WTC11 (cell line): Measurements from ENCODE around the gene MYOD1. TPM values are rescaled to one million over a fixed set of nuclear protein-coding genes. Genes with fewer than 3 reads are reported as not detected.

Experiments
- ATAC-seq: fragments of 200-7000 bp; cut with Tn5 transposase; 2 replicates; pipeline ENCODE4 v1.10.0; 2021; ENCODE audit warnings: mild to moderate bottlenecking, moderate library complexity
- CTCF ChIA-PET: fragments of 300-600 bp; sonication (Branson Sonifier 250); formaldehyde crosslinking; loops from one replicate; lab custom pipeline; 2021; ENCODE audit warnings: antibody characterized with exemption; lab: Charles Lee
- POLR2A ChIA-PET: fragments of 350-600 bp; sonication (Branson Sonifier 250); formaldehyde crosslinking; loops from one replicate; lab custom pipeline; 2021; ENCODE audit warnings: antibody characterized with exemption; lab: Charles Lee
- DNase-seq: peaks from one replicate; pipeline ENCODE4 v3.0.0; 2021; ENCODE audit warnings: low spot score
- H3K27ac Mint-ChIP-seq: 2 replicates; pipeline ENCODE4 v1.8.0; 2021; ENCODE audit warnings: mixed read lengths
- H3K27me3 Mint-ChIP-seq: 2 replicates; pipeline ENCODE4 v1.8.0; 2021; ENCODE audit warnings: low read depth, mild to moderate bottlenecking, moderate library complexity, mixed read lengths
- H3K36me3 Mint-ChIP-seq: 2 replicates; pipeline ENCODE4 v1.8.0; 2021; ENCODE audit warnings: mixed read lengths
- H3K4me1 Mint-ChIP-seq: 2 replicates; pipeline ENCODE4 v1.8.0; 2022; ENCODE audit warnings: mixed read lengths
- H3K4me3 Mint-ChIP-seq: 2 replicates; pipeline ENCODE4 v1.8.0; 2021; ENCODE audit warnings: mild to moderate bottlenecking, moderate library complexity, mixed read lengths
- H3K9me3 Mint-ChIP-seq: 2 replicates; pipeline ENCODE4 v1.8.0; 2021; ENCODE audit warnings: mixed read lengths
- ARID4B ChIP-seq: sonication (generic); formaldehyde crosslinking; IDR thresholded peaks from 2 replicates; pipeline ENCODE4 v1.8.0; 2023; ENCODE audit warnings: missing genetic modification reagents, mild to moderate bottlenecking, borderline replicate concordance
- E2F5 ChIP-seq: sonication (generic); formaldehyde crosslinking; IDR thresholded peaks from 2 replicates; pipeline ENCODE4 v1.8.1; 2022; ENCODE audit warnings: mild to moderate bottlenecking, moderate library complexity, missing genetic modification reagents
- ELF4 ChIP-seq: sonication (generic); formaldehyde crosslinking; IDR thresholded peaks from 2 replicates; pipeline ENCODE4 v1.8.1; 2022; ENCODE audit warnings: low read depth, mild to moderate bottlenecking, moderate library complexity, missing genetic modification reagents
- ESRRA ChIP-seq: sonication (generic); formaldehyde crosslinking; IDR thresholded peaks from 2 replicates; pipeline ENCODE4 v1.8.1; 2022; ENCODE audit warnings: mild to moderate bottlenecking, missing genetic modification reagents, borderline replicate concordance
- FOXJ3 ChIP-seq: sonication (generic); formaldehyde crosslinking; IDR thresholded peaks from 2 replicates; pipeline ENCODE4 v1.9.0; 2021; ENCODE audit warnings: missing genetic modification reagents, mild to moderate bottlenecking, borderline replicate concordance
- FOXP4 ChIP-seq: sonication (generic); formaldehyde crosslinking; IDR thresholded peaks from 2 replicates; pipeline ENCODE4 v1.8.0; 2022; ENCODE audit warnings: mild to moderate bottlenecking, missing genetic modification reagents
- GRHL2 ChIP-seq: fragments of 250-450 bp; sonication (Bioruptor Pico); IDR thresholded peaks from 2 replicates; pipeline ENCODE4 v1.8.0; 2022; ENCODE audit warnings: mild to moderate bottlenecking, moderate library complexity; ENCODE audit not compliant: insufficient replicate concordance, severe bottlenecking
- HMGXB4 ChIP-seq: sonication (generic); formaldehyde crosslinking; IDR thresholded peaks from 2 replicates; pipeline ENCODE4 v1.8.1; 2023; ENCODE audit warnings: mild to moderate bottlenecking, moderate library complexity, missing genetic modification reagents
- SP1 ChIP-seq: sonication (generic); formaldehyde crosslinking; conservative IDR thresholded peaks from 2 replicates; pipeline ENCODE4 v1.8.1; 2022; ENCODE audit warnings: missing genetic modification reagents
- USF1 ChIP-seq: sonication (generic); formaldehyde crosslinking; IDR thresholded peaks from 2 replicates; pipeline ENCODE4 v1.8.0; 2022; ENCODE audit warnings: mild to moderate bottlenecking, missing genetic modification reagents
- ZNF263 ChIP-seq: sonication (generic); formaldehyde crosslinking; IDR thresholded peaks from 2 replicates; pipeline ENCODE4 v1.8.1; 2022; ENCODE audit warnings: low read depth, mild to moderate bottlenecking, moderate library complexity, missing genetic modification reagents
- ZNF423 ChIP-seq: fragments of 250-450 bp; sonication (Bioruptor Pico); IDR thresholded peaks from 2 replicates; pipeline ENCODE4 v2.1.2; 2022; ENCODE audit warnings: mild to moderate bottlenecking, moderate library complexity
- total RNA-seq: library from RNA; stranded (reverse); gene quantifications from 3 replicates; pipeline ENCODE4 v1.2.3, GENCODE V29; 2021

The MYOD1 gene
- total RNA-seq, 1 experiment from 2014 or later, result not detected

GRCh38 chr11:17734986-17735817 is 15.8 kb downstream of the MYOD1 start:
- peak; percentile 45 for ATAC-seq
- peak; percentile 77 for DNase-seq
- Mint-ChIP-seq H3K27ac (no peak overlapping the region), H3K36me3 (no peaks in the 10 kb centered on the region), H3K4me1 (peaks cover 11% of the 10 kb centered on the region), H3K27me3 (peaks cover 33% of the 10 kb centered on the region), H3K4me3 (peak overlapping the region; percentile 58), H3K9me3 (no peaks in the 10 kb centered on the region)
- 0 out of 2 replicates have a peak, but pooled peaks have one; percentile 30 for TF ChIP-seq ZNF263 (CRISPR knock-in tag)
- TF ChIP-seq ESRRA (CRISPR knock-in tag), result peak; percentile 43; the same call in 1 of the 2 replicates
- no peak; the same call in 1 of the 2 replicates for TF ChIP-seq HMGXB4
- peak; percentile 40; the same call in 1 of the 2 replicates for TF ChIP-seq USF1 (CRISPR knock-in tag)
- TF ChIP-seq ELF4 (CRISPR knock-in tag), result 0 out of 2 replicates have a peak, but pooled peaks have one; percentile 52
- TF ChIP-seq GRHL2, result no peak
- TF ChIP-seq ARID4B (CRISPR knock-in tag), result peak; percentile 34; the same call in 1 of the 2 replicates
- TF ChIP-seq SP1 (CRISPR knock-in tag), result no peak
- TF ChIP-seq E2F5 (CRISPR knock-in tag), result 0 out of 2 replicates have a peak, but pooled peaks have one; percentile 39
- TF ChIP-seq ZNF423 (CRISPR knock-in tag), result peak; percentile 75
- TF ChIP-seq FOXJ3 (CRISPR knock-in tag), result no peak
- TF ChIP-seq FOXP4, result peak; percentile 73; the same call in 1 of the 2 replicates
- CTCF ChIA-PET, result interaction anchor here (0.6 to 4.3 kb wide), 36 partner anchors 9 to 243 kb away, joined by 3 to 83 read pairs (median 4); partner anchors contain the start of gene MYOD1
- POLR2A ChIA-PET, result interaction anchor here (0.8 kb wide), 1 partner anchor 188 kb away, joined by 3 read pairs; the partner anchor contains the start of gene OTOG
